Measurements from ENCODE around the gene BROX. TPM values are rescaled to one million over a fixed set of nuclear protein-coding genes. Genes with fewer than 3 reads are reported as not detected.
"Not testable (repeated sequence)": the region's sequence is repeated elsewhere in the genome, so short reads cannot be mapped to it uniquely, and the experiment has no call there.

BROX gene
- total RNA-seq, 1 donor from 2014 or later, result 35.4 TPM

- H3K4me1 Mint-ChIP-seq; intact Hi-C loops (cut with micrococcal nuclease); H3K27ac Mint-ChIP-seq; H3K4me3 Mint-ChIP-seq; H3K9me3 Mint-ChIP-seq; H3K36me3 Mint-ChIP-seq (ENCODE audit: low read depth); DNase-seq; H3K27me3 Mint-ChIP-seq: not testable (repeated sequence)
Observed at GRCh38 chr1:222741630-222742457, 29.5 kb downstream of the BROX start.

GRCh38 chr1:222749927-222750326 lies 37.6 kb downstream of the BROX start:
- Mint-ChIP-seq H3K27me3 (peaks cover 11% of the 10 kb centered on the region), H3K4me1 (no peaks in the 10 kb centered on the region), H3K9me3 (no peaks in the 10 kb centered on the region), H3K27ac (no peak overlapping the region), H3K36me3 (ENCODE audit: low read depth) (no peaks in the 10 kb centered on the region), H3K4me3 (no peak overlapping the region)
- no peak for DNase-seq
- intact Hi-C loops (cut with micrococcal nuclease), result no loop called here

GRCh38 chr1:222750651-222751050 lies 38.3 kb downstream of the BROX start:
- Mint-ChIP-seq H3K9me3 (no peaks in the 10 kb centered on the region), H3K4me3 (no peak overlapping the region), H3K27me3 (peaks cover 11% of the 10 kb centered on the region), H3K27ac (no peak overlapping the region), H3K36me3 (ENCODE audit: low read depth) (no peaks in the 10 kb centered on the region), H3K4me1 (no peaks in the 10 kb centered on the region)
- intact Hi-C loops (cut with micrococcal nuclease), result no loop called here
- DNase-seq, result no peak

- intact Hi-C loops (cut with micrococcal nuclease), result no loop called here
- no peak for DNase-seq
- H3K4me1 Mint-ChIP-seq, result no peaks in the 10 kb centered on the region
- peaks cover 2% of the 10 kb centered on the region for H3K9me3 Mint-ChIP-seq
- no peak overlapping the region for H3K4me3 Mint-ChIP-seq
- H3K27me3 Mint-ChIP-seq, result peaks cover 11% of the 10 kb centered on the region
- no peaks in the 10 kb centered on the region for H3K36me3 Mint-ChIP-seq (ENCODE audit: low read depth)
- H3K27ac Mint-ChIP-seq, result no peak overlapping the region
Observed at GRCh38 chr1:222751255-222751654, 38.9 kb downstream of the BROX start.

- DNase-seq, result no peak
- H3K4me1 Mint-ChIP-seq, result no peaks in the 10 kb centered on the region
- H3K9me3 Mint-ChIP-seq, result peaks cover 5% of the 10 kb centered on the region
Observed at GRCh38 chr1:222754366-222755139, 42.2 kb downstream of the BROX start.

GRCh38 chr1:222757646-222758268 lies 45.4 kb downstream of the BROX start:
- peaks cover 9% of the 10 kb centered on the region for H3K27me3 Mint-ChIP-seq
- H3K9me3 Mint-ChIP-seq, result peaks cover 11% of the 10 kb centered on the region
- H3K4me3 Mint-ChIP-seq, result no peak overlapping the region
- no peaks in the 10 kb centered on the region for H3K4me1 Mint-ChIP-seq
- intact Hi-C loops (cut with micrococcal nuclease), result no loop called here
- no peak overlapping the region for H3K27ac Mint-ChIP-seq
- H3K36me3 Mint-ChIP-seq (ENCODE audit: low read depth), result no peaks in the 10 kb centered on the region
- DNase-seq, result no peak

More at GRCh38 chr1:222754366-222755139, 42.2 kb downstream of the BROX start:
- Mint-ChIP-seq H3K27me3 (no peaks in the 10 kb centered on the region), H3K27ac (no peak overlapping the region), H3K4me3 (no peak overlapping the region), H3K36me3 (ENCODE audit: low read depth) (no peaks in the 10 kb centered on the region)
- intact Hi-C loops (cut with micrococcal nuclease), result no loop called here

GRCh38 chr1:222759451-222760035 lies 47.2 kb downstream of the BROX start:
- DNase-seq, result no peak
- H3K4me1 Mint-ChIP-seq, result no peaks in the 10 kb centered on the region
- H3K27ac Mint-ChIP-seq, result no peak overlapping the region
- peaks cover 9% of the 10 kb centered on the region for H3K27me3 Mint-ChIP-seq
- H3K4me3 Mint-ChIP-seq, result no peak overlapping the region
- intact Hi-C loops (cut with micrococcal nuclease), result no loop called here
- peaks cover 11% of the 10 kb centered on the region for H3K9me3 Mint-ChIP-seq
- H3K36me3 Mint-ChIP-seq (ENCODE audit: low read depth), result no peaks in the 10 kb centered on the region

- intact Hi-C loops (cut with micrococcal nuclease), result no loop called here
- Mint-ChIP-seq H3K36me3 (ENCODE audit: low read depth) (no peaks in the 10 kb centered on the region), H3K4me1 (no peaks in the 10 kb centered on the region), H3K9me3 (peaks cover 11% of the 10 kb centered on the region), H3K27ac (no peak overlapping the region), H3K4me3 (no peak overlapping the region), H3K27me3 (peaks cover 9% of the 10 kb centered on the region)
- DNase-seq, result no peak
Observed at GRCh38 chr1:222761083-222761482, 48.7 kb downstream of the BROX start.

- H3K4me3 Mint-ChIP-seq; H3K36me3 Mint-ChIP-seq (ENCODE audit: low read depth); H3K9me3 Mint-ChIP-seq; intact Hi-C loops (cut with micrococcal nuclease); H3K27ac Mint-ChIP-seq; H3K4me1 Mint-ChIP-seq; H3K27me3 Mint-ChIP-seq; DNase-seq: not testable (repeated sequence)
Observed at GRCh38 chr1:222762178-222762577, 49.8 kb downstream of the BROX start.

- peaks cover 2% of the 10 kb centered on the region for H3K27me3 Mint-ChIP-seq
- intact Hi-C loops (cut with micrococcal nuclease), result no loop called here
- peaks cover 19% of the 10 kb centered on the region for H3K9me3 Mint-ChIP-seq
- DNase-seq, result no peak
- H3K4me3 Mint-ChIP-seq, result no peak overlapping the region
- peaks cover 1% of the 10 kb centered on the region for H3K4me1 Mint-ChIP-seq
- H3K27ac Mint-ChIP-seq, result no peak overlapping the region
- no peaks in the 10 kb centered on the region for H3K36me3 Mint-ChIP-seq (ENCODE audit: low read depth)
Observed at GRCh38 chr1:222767152-222767571, 54.8 kb downstream of the BROX start.

- H3K27ac Mint-ChIP-seq, result no peak overlapping the region
- no peaks in the 10 kb centered on the region for H3K36me3 Mint-ChIP-seq (ENCODE audit: low read depth)
- H3K4me3 Mint-ChIP-seq, result no peak overlapping the region
- intact Hi-C loops (cut with micrococcal nuclease), result no loop called here
- H3K9me3 Mint-ChIP-seq, result peaks cover 18% of the 10 kb centered on the region
- peaks cover 9% of the 10 kb centered on the region for H3K4me1 Mint-ChIP-seq
- H3K27me3 Mint-ChIP-seq, result peaks cover 5% of the 10 kb centered on the region
- no peak for DNase-seq
Observed at GRCh38 chr1:222768592-222768991, 56.2 kb downstream of the BROX start.

- no peak overlapping the region for H3K27ac Mint-ChIP-seq
- intact Hi-C loops (cut with micrococcal nuclease), result no loop called here
Observed at GRCh38 chr1:222769181-222769580, 56.8 kb downstream of the BROX start.

GRCh38 chr1:222769971-222770620 lies 57.7 kb downstream of the BROX start:
- Mint-ChIP-seq H3K4me3 (no peak overlapping the region), H3K27me3 (peaks cover 11% of the 10 kb centered on the region), H3K36me3 (ENCODE audit: low read depth) (no peaks in the 10 kb centered on the region), H3K4me1 (peaks cover 9% of the 10 kb centered on the region), H3K9me3 (peaks cover 18% of the 10 kb centered on the region), H3K27ac (no peak overlapping the region)
- intact Hi-C loops (cut with micrococcal nuclease), result no loop called here
- no peak for DNase-seq

More at GRCh38 chr1:222769181-222769580, 56.8 kb downstream of the BROX start:
- Mint-ChIP-seq H3K9me3 (peaks cover 18% of the 10 kb centered on the region), H3K4me3 (no peak overlapping the region), H3K27me3 (peaks cover 6% of the 10 kb centered on the region), H3K4me1 (peaks cover 9% of the 10 kb centered on the region), H3K36me3 (ENCODE audit: low read depth) (no peaks in the 10 kb centered on the region)
- no peak for DNase-seq
